IPS DF 6.9 (cell line): ENCODE data around the gene HNRNPUL1.
"Not testable (repeated sequence)": the region's sequence is repeated elsewhere in the genome, so short reads cannot be mapped to it uniquely, and the experiment has no call there.

Experiments
- DNase-seq: peaks from one replicate; pipeline ENCODE4 v3.0.0-alpha.2; 2013; ENCODE audit warnings: low read depth, low spot score
- H3K27ac ChIP-seq: one replicate; pipeline ENCODE4 v1.5.1; 2013; ENCODE audit warnings: low read length, control low read depth
- H3K27me3 ChIP-seq: 2 replicates; pipeline ENCODE4 v1.6.1; 2013; ENCODE audit warnings: mild to moderate bottlenecking, low read length; ENCODE audit not compliant: control insufficient read depth, insufficient read depth
- H3K36me3 ChIP-seq: 2 replicates; pipeline ENCODE4 v1.6.1; 2013; ENCODE audit warnings: low read length; ENCODE audit not compliant: control insufficient read depth, insufficient read depth
- H3K4me1 ChIP-seq: 2 replicates; pipeline ENCODE4 v1.6.1; 2013; ENCODE audit warnings: low read length; ENCODE audit not compliant: control insufficient read depth, insufficient read depth
- H3K4me3 ChIP-seq: 2 replicates; pipeline ENCODE4 v1.5.1; 2013; ENCODE audit warnings: mild to moderate bottlenecking, low read length
- H3K9me3 ChIP-seq: 2 replicates; pipeline ENCODE4 v1.6.1; 2013; ENCODE audit warnings: low read length, inconsistent platforms; ENCODE audit not compliant: control insufficient read depth, insufficient read depth
- WGBS: extraction: QIAGEN DNeasy Blood & Tissue Kit; methylation state at CpG from one replicate; pipeline ENCODE4 v1.1.7; 2013; ENCODE audit warnings: mixed read lengths, missing lambda C conversion rate; ENCODE audit not compliant: insufficient read length, insufficient coverage; 5-methylcytosine and 5-hydroxymethylcytosine counted together

HNRNPUL1 gene

DNA sequence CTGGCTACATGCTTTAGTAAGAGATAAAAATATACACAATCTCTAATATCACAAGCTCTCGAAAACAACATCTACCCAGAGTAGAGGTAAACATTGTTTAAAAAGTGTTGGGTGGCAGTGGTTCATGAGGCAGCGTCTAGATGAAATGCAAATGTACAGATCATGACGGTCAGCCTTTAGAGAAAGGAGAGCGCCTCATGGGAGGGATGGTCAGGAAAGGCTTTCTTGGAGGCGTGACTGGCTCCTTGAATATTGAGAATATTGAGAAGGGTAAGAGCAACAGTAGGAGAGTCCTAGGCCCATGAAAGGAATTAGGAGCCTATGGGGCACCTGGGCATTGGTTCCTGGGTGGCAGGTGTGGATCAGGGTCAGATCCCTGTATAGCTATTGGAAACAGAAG is 10.6 kb downstream of the HNRNPUL1 start:
- H3K36me3 ChIP-seq: peaks cover 65% of the 10 kb centered on the region
- H3K27ac ChIP-seq: no peak overlapping the region
- no peaks in the 10 kb centered on the region; the same call in 1 of the 2 replicates for H3K27me3 ChIP-seq
- no CpG with 5 or more reads among the region's 5 CpGs for WGBS
- DNase-seq: no peak
- H3K4me3 ChIP-seq: no peak overlapping the region
- no peaks in the 10 kb centered on the region; the same call in 1 of the 2 replicates for H3K9me3 ChIP-seq
- no peaks in the 10 kb centered on the region for H3K4me1 ChIP-seq

DNA sequence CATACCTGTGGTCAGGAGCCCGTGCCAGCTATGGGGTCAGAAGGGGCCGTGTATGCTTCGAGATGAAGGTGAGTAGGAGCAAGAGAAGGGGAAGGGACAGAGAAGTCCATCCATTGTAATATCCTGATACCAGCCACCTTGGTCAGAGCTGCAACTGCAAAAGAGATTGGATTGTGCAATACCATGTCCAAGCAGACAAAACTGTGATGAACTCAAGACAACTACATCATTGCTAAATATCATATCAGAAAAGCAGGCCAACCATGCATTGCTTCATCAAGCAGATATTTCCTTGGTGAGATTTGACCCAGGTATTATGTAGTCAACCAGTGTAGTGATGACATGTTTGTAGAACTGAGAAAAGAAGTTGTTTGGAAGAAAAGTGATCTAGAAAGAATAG is 12.1 kb downstream of the HNRNPUL1 start:
- WGBS: no CpG with 5 or more reads among the region's 3 CpGs

DNA sequence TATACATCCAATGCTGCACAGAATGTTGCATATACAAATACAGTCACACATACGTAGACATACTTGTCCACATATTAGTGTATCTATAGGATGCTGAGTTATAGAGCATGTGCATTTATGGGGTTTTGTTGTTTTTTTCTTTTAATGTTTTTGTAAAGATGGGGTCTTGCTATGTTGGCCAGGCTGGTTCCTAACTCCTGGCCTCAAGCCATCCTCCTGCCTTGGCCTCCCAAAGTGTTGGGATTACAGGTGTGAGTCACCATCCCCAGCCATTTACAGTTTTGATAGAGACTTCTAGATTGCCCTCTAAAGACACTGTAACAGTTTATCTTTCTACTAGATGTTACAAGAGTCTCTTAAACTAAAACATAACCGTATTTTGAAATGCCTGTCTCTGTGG is 14.3 kb downstream of the HNRNPUL1 start:
- Histone ChIP-seq H3K9me3 (no peaks in the 10 kb centered on the region; the same call in 1 of the 2 replicates), H3K4me1 (no peaks in the 10 kb centered on the region), H3K27ac (no peak overlapping the region), H3K36me3 (peaks cover 54% of the 10 kb centered on the region), H3K27me3 (no peaks in the 10 kb centered on the region; the same call in 1 of the 2 replicates), H3K4me3 (no peak overlapping the region)
- WGBS: no CpG with 5 or more reads among the region's 2 CpGs
- no peak for DNase-seq

More for the DNA sequence above, 12.1 kb downstream of the HNRNPUL1 start:
- H3K9me3 ChIP-seq: no peaks in the 10 kb centered on the region; the same call in 1 of the 2 replicates
- H3K4me1 ChIP-seq: no peaks in the 10 kb centered on the region
- no peak overlapping the region for H3K4me3 ChIP-seq
- DNase-seq: no peak
- peaks cover 68% of the 10 kb centered on the region for H3K36me3 ChIP-seq
- no peak overlapping the region for H3K27ac ChIP-seq
- H3K27me3 ChIP-seq: no peaks in the 10 kb centered on the region; the same call in 1 of the 2 replicates

DNA sequence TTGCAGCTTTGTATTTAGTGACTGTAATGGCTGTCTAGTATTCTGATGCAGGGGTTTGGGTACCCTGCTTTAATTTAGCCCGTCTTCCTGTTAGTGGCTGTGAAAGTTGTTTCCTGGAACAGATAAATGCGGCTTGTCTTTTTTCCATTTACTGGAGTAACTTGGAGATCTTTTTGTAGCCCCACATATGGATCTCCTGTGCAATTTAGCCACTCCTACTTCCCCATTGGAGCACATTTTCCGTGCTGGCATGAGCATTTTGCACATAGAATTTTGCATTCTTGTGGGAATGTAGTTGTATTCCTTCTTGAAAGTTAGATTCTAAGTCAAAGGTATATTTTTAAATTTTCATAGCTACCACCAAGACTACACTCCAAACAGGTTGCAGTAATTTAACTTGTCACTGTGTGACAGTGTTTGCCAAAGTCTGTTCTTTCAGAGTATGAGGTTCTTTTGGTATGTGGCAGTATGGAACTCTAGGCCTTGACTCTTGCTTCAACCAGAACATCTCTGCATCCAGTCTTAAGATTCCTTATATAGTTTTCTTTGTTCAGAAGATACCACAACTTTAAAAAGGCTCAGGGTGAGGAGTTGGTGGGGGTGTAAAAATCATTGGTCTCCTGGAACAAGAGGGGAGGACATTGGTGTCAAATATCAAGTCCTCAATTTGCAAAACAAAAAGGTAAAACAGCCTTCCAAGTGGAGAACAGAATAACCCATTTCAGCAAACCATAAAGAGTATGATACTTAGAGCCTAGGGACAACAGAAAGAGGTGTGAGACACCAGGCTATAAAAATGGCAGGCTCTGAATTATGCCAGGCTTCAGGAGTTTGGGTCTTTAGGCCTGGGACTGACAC is 24.7 kb downstream of the HNRNPUL1 start:
- DNase-seq: no peak
- H3K9me3 ChIP-seq: no peaks in the 10 kb centered on the region
- no CpG with 5 or more reads among the region's 3 CpGs for WGBS
- no peak overlapping the region for H3K27ac ChIP-seq
- H3K27me3 ChIP-seq: no peaks in the 10 kb centered on the region
- no peaks in the 10 kb centered on the region for H3K4me1 ChIP-seq
- no peak overlapping the region for H3K4me3 ChIP-seq
- H3K36me3 ChIP-seq: peaks cover 27% of the 10 kb centered on the region

DNA sequence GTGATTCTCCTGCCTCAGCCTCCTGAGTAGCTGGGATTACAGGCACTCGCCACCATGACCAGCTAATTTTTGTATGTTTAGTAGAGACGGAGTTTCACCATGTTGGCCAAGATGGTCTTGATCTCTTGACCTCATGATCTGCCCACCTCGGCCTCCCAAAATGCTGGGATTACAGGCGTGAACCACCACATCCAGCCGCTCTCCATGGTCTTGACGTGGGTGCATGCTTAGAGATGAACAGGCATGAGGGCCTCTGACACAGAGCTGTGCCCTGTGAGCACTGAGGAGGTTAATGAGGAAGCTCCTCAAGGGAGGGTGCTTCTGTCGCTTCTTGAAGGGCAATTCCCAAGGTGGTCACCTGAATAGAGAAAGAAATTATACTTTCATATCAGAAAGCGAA is 25.6 kb downstream of the HNRNPUL1 start:
- not testable (repeated sequence) for H3K9me3 ChIP-seq, DNase-seq, H3K27me3 ChIP-seq, H3K27ac ChIP-seq, H3K4me3 ChIP-seq, H3K4me1 ChIP-seq
- peaks cover 34% of the 10 kb centered on the region for H3K36me3 ChIP-seq
- WGBS: no CpG with 5 or more reads among the region's 8 CpGs

DNA sequence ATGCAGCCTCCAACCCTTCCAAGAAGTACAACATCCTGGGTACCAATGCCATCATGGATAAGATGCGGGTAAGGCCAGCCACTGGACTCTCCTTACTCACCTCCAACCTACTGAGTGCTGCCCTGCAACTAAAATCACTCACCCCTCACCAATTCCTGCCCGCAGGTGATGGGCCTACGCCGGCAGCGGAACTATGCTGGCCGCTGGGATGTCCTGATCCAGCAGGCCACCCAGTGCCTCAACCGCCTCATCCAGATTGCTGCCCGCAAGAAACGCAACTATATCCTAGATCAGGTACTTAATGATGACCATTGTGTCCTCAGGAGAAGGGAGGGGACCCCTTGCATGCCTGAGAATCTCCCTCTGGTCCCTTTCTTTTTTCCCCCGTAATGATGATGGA is 30.2 kb downstream of the HNRNPUL1 start:
- Histone ChIP-seq H3K36me3 (peaks cover 66% of the 10 kb centered on the region), H3K27me3 (no peaks in the 10 kb centered on the region), H3K9me3 (no peaks in the 10 kb centered on the region), H3K27ac (no peak overlapping the region), H3K4me1 (no peaks in the 10 kb centered on the region), H3K4me3 (no peak overlapping the region)
- WGBS: no CpG with 5 or more reads among the region's 10 CpGs
- DNase-seq: no peak

DNA sequence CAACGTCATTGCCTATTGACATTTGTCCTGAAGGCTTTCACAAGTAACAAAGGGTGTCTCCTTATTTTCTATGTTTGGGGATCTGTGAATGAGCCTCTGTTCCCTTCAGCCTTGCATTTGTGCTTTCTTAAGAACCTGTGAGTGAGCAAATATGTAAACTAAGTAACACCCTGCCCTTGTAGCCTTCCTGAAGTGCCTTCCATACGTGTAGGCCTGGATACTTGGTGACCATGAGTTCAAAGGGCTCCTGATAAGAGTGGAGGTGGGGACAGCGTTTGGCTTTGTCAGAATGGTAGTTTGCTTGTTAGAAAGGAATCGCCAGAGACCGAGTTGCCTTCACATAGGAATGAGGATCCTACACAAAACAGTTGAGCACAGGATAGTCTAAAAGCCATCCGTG is 31.3 kb downstream of the HNRNPUL1 start:
- Histone ChIP-seq H3K4me1 (no peaks in the 10 kb centered on the region), H3K4me3 (no peak overlapping the region), H3K36me3 (peaks cover 75% of the 10 kb centered on the region), H3K27me3 (no peaks in the 10 kb centered on the region), H3K9me3 (no peaks in the 10 kb centered on the region), H3K27ac (no peak overlapping the region)
- no peak for DNase-seq
- no CpG with 5 or more reads among the region's 6 CpGs for WGBS

DNA sequence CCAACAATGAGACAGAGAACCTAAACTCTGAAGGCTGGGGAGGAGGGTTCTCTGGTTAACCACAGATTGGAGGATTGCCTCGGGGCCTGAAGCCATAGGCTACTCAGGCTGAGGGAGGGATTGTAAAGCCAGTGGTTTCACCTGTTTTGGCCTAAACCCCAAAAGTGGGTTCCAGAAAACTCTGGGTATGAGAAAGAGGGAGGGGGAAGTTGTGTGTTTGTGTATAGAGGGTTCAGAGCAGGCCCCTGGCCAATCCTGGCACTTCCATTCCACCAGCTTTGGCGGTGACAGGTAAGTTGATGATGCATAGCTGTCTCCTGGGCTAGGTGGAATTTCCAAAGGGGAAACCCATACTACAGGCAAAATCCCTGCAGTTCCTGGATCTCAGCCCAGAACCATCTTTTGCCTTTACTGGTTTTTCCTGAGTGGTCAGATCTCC is 32.3 kb downstream of the HNRNPUL1 start:
- H3K4me3 ChIP-seq: no peak overlapping the region
- no peaks in the 10 kb centered on the region for H3K9me3 ChIP-seq
- H3K27ac ChIP-seq: no peak overlapping the region
- peaks cover 77% of the 10 kb centered on the region for H3K36me3 ChIP-seq
- no CpG with 5 or more reads among the region's 2 CpGs for WGBS
- no peak for DNase-seq
- no peaks in the 10 kb centered on the region for H3K27me3 ChIP-seq
- no peaks in the 10 kb centered on the region for H3K4me1 ChIP-seq

DNA sequence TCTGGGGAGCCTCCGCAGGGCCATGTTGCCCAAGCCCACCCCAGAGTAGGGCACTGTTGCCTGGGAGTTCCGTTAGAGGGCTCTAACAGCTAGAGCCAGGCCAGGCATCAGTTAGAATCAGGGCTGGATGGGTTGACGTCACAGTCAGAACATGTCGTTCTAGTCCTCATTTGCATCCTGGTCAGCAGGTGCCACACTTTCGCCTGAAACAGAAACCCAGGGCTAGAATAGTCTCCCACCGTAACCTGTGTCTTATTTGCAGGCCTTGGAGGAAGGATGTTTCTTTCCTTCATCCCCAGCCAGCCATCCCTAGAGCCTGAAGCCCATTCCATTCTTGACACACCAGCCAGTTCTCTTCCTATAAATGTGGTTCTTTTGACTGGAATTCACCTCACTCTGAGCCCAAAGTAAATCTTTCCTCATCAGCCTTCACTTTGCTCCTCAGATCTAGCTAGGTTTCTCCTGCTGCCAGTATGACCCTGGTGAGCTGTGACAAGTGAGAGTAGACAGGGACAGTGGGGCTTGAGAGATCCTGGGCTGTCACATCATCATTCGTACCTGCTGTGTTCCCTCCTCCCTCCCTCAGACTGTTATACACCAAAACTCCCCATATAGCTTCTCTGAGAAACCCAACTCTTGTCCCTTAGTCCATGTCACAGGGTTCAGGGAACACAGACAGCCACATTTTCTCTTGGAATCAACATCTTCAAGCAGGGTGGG is 33.6 kb downstream of the HNRNPUL1 start:
- no peaks in the 10 kb centered on the region for H3K9me3 ChIP-seq
- H3K27me3 ChIP-seq: no peaks in the 10 kb centered on the region
- H3K4me1 ChIP-seq: no peaks in the 10 kb centered on the region
- peaks cover 78% of the 10 kb centered on the region for H3K36me3 ChIP-seq
- WGBS: no CpG with 5 or more reads among the region's 7 CpGs
- no peak overlapping the region for H3K27ac ChIP-seq
- H3K4me3 ChIP-seq: no peak overlapping the region
- no peak for DNase-seq

DNA sequence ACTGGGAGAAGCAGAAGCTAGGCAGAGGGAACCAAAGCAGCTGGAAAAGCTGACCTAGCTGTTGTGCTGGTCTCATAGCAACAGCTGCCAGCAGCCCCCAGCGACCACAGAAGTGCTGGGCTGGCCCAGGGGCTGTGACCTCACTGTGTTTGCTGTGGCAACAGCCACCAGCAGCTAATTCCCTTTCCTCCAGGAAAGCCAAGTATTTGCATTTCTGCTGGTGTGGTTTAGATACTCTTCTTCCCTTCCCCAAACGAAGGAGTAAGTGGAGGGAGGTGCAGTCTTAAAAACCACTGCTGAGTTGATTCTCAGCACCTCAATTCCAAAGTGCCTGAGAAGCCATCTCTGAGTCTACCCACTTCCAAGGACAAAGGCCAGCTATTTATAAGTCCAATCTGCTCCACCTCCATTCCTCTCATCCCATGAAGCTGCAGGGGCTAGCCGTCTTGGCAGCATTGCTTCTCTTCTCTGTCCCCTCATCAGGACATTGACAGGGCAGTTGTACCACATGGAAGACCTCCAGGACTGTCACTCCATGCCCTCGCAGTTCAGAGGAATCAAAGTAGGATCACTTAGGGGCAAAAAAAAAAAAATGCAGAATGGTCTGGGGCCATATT is 34.3 kb downstream of the HNRNPUL1 start:
- Histone ChIP-seq H3K36me3 (peaks cover 83% of the 10 kb centered on the region), H3K4me1 (no peaks in the 10 kb centered on the region), H3K4me3 (no peak overlapping the region), H3K27me3 (no peaks in the 10 kb centered on the region), H3K9me3 (no peaks in the 10 kb centered on the region), H3K27ac (no peak overlapping the region)
- no CpG with 5 or more reads among the region's 4 CpGs for WGBS
- DNase-seq: no peak
